SW 1271 (cell line): Measurements from ENCODE around the gene WWTR1.

ENCODE experiments used
- DNase-seq, 2 experiments: peaks; one replicate each; lab custom pipeline; 2025; lab: John Stamatoyannopoulos, UW

WWTR1 gene

DNA sequence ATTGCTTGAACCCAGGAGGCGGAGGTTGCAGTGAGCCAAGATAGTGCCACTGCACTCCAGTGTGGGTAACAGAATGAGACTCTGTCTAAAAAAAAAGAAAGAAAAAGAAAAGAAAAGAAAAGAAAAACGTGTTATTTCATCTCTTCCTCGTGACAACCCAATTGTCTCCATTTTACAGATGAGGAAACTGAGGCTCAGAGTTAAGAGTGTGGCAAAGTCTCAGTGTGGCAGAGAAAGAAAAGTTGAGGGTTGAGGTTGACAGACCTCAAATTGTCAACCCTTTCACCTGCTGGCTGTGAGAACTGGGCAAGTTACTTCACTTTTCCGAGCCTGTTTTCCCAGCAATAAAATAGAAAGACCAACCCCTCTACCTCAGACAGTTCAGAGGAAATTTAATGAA is 123.7 kb downstream of the WWTR1 start:
- no peak for DNase-seq

DNA sequence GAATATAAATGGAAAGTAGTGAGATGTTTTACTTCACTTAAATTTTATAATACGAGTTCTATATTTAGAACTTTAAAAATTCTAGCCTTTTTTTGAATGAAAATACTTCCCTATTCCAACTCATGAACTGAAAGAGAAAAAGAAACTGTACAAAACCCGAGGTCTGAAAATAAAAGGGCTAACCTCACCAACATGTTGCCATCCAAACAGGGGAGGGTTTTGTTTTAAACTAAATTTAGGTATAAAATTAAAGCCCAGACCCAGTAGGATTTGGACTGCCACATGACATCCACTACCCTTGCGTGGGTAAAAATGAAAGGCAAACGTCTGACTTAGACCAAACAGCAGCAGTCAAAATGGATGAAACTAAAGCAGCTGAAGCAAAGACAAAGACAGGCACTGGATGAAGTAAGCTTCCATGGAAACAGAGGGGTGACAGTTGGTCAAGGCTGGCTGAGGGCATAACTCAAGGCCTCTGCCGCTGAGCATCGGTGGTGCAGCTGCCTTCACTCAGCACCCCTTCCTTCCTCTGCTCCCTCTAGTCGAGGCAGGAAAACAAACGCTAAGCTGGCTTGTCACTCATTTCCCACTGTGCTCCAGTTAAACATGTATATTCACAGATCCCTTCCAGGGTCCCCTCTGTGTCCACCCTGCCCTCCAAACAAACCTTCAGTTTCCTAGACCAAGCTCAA is 125.2 kb downstream of the WWTR1 start:
- DNase-seq = no peak

DNA sequence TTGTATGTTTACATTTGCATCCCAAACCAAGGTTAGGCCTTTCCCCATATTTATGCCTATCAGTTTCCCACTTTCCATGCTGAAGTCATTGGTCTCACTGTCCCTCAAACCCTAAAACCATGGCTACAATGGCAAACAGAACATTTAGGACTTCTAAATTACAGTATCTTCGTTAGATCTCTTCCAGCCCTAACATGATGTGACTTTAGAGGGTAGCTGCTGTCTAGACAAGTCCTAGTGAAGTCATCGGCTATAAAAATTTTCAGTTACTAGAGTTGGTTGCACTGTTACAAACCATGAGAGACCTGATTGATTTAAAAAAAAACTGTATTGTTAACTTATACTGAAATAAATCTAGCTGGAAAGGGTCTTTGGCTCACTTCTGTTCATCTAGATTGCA is 128.7 kb downstream of the WWTR1 start:
- no peak for DNase-seq

DNA sequence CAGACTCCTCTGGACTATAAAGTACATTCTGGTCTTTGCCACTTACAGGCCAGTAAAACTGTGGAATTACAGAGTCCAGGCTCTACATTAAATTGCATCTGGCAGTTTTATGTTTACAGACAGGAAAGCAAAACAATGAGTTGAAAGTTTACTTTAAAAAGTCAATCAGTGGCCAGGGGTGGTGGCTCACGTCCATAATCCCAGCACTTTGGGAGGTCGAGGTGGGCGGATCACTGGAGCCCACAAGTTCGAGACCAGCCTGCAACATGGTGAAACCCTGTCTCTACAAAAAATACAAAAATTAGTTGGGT is 129.5 kb downstream of the WWTR1 start:
- no peak for DNase-seq

DNA sequence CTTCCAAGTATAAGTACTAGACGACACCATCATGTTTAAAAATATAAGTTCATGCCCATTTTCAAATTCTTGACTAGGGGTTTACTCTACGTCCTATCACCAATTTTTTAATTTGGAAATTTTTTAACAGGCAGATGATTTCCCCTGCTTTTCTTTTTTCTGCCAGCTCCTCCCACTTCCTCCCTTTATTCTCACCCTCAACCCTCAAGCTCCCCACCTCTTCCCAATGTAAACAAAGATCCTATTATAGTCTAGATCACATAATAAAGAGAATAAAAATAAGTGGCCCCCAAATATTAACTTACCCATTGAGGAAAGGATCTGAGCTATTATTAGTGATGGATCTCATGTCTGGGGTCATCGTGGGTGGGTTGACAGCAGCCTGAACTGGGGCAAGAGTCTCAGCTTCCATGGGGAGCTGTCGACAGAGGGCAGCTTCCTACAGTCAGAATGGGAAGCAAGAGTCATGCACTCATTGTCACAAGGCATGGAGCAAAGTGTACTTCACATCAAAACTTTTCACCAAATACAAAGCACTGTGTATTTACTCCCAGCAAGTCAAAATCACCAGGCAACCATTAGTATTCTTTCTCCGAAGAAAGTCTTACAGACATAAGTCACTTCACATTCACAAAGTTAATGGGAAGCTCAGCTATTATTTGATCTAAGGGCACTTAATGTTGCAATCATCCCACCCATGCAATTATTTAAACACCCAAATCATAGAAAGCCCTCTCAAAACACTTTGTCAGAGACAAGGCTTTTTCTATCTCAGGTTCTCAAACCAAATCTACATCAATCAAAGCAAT is 130.1 kb downstream of the WWTR1 start:
- no peak for DNase-seq

DNA sequence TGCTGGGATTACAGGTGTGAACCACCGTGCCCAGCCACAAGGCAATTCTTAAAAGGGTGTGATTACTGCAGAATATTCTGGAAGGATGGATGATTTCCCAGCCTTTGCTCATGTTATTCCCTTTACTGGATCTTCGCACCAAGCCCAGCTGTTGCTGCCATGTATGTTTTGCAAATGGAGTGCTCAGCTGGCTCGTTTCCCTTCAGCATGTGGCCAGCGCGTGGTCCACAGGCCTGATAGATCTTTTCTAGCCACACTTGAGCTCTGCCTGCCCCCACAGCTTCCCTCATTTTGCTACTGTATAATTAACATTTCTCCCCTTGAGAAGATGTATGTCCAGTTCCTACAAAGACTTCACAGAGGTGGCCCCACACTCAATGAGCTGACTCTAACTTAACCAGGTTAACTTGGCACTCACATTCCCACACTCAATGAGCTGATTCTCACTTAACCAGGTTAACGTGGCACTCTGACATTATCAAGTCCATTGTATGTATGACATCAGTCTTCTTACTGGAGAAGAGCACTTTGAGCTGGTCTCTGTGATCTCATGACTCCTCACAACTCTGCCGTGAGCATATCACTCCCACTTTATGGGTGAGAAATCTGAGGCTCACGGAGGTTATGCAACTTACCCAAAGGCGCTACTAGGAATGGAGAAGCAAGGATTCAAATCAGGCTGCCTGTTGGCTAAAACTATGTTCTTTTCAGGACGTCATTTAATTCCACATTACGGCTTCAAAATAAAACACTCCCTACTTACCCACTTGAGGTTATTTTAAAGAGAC is 134.1 kb downstream of the WWTR1 start:
- DNase-seq = no peak

DNA sequence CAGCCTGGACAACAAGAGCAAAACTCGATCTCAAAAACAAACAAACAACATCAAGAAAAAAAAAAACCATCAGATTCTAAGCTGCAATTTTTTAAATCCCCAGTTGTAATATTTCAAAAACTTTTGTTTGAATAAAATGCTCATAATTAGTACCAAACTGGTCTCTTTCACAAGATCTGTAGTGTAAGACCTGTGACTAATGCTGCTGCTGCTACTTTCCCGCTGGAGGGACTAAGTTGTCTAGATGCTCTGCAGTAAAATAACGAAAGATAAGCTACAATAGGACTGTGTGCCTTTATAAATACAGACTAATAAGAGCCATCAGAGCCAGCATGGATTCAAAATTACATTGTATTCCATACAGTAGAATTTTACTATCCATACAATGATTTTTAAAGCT is 137.9 kb downstream of the WWTR1 start:
- DNase-seq = no peak

DNA sequence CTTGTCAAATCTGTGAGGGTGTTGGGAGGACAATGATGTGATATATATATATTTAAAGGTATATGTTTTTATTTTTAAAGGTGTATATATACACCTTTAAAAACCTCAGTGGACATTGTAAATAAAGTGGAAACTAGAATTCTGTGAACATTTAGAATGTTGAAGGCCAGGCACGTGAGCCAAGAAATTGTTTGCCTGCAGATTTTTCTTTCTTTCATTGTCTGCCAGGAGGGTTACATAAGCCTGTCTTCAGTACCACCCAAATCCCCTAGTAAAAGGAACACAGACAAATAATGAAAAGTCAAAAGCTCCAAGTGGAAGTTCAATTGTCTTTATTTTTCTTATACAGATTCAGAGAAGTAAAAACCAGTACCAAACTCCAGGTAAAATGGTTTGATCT is 140.9 kb downstream of the WWTR1 start:
- no peak for DNase-seq

DNA sequence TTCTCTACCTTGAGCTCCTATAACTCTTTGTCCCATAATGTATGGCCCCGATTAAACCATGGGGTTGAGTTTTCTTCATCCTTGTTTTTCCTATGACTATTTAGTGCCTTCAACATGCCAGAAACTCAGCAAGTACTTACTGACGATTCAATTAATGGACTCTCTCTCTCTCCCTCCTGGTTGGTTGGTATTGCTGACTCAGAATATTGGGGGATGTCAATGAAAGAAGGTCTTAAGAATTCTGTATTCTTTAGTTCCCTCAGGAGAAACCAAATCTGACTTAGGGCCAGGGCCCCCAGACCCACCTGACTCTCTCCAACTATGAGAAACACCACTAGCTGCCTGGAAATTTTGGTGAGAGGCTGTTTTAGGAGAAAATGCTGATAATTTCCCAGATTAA is 142.6 kb downstream of the WWTR1 start:
- no peak for DNase-seq

DNA sequence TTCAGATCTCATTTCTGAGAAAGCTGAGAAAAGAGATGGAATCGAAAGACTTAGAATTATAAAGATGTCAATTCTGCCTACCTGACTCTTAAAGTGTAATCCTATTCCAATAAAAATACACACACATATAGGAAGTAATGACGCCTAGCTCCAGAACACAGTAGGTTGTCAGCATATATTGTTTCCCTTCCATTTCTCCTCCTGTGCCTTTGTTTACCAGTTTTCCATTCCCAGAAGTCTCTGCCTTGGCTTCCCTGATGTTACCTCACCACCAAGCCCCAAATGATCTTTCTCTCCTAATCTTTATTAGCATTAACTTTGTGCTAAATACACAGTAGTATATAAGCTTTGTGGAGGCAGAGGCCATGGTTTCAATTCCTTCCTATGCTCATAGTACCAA is 143.4 kb downstream of the WWTR1 start:
- no peak for DNase-seq

DNA sequence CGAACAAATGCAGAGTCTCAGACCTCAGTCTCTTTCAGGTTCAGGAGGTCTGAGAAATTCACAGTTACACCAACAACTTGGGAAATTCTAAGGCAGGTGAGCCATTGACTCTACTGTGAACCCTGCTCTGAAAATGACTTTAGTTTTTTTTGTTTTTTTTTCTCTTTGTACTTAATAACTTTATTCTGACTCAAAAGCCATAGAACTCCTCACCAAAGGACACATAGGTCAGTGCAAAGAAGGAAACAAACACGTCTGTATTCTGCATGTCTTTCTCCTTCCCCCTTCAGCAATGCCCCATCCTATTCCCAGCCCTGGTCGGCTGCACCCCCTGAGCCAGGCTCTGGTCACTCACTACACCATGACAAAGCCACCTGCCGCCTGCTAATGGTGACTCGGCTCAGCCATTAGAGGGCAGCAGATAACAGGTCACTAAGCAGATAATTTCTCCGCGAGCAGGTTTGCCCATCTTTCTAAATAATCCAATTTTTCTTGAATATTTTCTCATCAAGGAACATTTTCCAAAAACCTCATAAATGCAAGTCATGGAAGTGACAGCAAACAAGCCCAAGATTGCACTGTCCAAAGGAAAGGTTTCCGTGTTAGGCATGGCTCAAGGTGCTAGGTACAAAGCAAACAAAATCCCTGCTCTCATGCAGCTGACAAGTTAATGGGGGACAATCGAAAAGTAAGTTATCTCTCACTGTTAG is 145.6 kb downstream of the WWTR1 start:
- peak; percentile 26 to 66 for DNase-seq

DNA sequence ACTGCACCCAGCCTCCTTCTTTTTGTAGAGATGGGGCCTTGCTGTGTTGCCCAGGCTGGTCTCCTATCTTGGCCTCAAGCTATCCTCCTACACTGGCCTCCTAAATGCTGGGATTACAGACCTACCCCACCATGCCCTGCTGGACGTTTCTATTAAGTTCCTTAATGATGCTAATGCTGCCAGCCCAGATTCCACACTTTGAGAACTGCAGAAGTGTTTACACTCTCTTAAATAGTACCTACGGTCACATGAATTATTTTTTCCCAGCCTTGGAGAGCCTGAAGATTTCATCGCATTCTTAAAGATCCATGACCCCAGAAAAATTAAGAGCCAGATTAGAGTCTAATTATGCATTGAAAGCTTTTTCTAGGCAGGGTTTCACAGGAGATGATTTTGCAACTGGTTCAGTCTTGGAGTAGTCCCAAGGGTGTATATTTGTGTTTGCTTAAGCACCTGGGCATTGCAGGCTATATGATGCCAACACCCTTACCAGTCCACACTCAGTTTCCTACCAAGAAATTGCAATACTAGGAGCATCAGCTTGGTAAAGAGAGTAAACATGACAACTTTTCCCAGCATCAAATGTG is 146.7 kb downstream of the WWTR1 start:
- no peak for DNase-seq

DNA sequence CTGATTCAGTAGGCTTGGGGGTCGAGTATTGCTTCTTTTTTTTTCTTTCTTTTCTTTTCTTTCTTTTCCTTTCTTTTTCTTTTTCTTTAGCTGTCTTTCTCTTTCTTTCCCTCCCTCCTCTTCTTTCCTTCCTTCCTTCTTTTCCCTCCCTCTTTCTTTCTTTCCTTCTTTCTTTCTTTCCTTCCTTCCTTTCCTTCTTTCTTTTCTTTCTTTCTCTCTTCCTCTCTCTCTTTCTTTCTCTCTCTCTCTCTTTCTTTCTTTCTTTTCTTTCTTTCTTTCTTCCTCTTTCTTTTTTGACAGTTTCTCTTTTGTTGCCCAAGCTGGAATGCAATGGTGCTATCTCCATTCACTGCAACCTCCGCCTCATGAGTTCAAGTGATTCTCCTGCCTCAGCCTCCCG is 147.3 kb downstream of the WWTR1 start:
- no peak for DNase-seq

DNA sequence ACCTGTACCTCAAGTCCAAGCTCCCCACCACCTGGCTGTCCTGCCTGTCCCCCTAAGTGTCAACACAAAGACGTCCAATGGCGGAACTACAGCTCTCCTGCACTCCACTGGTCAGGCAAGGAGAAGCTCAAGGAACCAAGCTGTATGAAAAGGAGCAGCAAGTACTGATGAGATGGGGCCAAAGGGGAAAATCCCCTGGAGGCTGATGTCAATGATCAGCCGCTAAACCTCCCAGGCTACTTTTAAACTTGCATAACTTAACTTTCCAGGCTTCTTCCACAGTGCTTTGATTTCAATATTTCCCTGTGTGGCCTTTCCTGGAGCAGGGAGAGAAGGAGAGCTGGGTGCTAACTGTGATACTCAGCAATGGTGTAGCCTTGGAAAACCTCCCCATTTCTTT is 148.3 kb downstream of the WWTR1 start:
- DNase-seq = no peak

DNA sequence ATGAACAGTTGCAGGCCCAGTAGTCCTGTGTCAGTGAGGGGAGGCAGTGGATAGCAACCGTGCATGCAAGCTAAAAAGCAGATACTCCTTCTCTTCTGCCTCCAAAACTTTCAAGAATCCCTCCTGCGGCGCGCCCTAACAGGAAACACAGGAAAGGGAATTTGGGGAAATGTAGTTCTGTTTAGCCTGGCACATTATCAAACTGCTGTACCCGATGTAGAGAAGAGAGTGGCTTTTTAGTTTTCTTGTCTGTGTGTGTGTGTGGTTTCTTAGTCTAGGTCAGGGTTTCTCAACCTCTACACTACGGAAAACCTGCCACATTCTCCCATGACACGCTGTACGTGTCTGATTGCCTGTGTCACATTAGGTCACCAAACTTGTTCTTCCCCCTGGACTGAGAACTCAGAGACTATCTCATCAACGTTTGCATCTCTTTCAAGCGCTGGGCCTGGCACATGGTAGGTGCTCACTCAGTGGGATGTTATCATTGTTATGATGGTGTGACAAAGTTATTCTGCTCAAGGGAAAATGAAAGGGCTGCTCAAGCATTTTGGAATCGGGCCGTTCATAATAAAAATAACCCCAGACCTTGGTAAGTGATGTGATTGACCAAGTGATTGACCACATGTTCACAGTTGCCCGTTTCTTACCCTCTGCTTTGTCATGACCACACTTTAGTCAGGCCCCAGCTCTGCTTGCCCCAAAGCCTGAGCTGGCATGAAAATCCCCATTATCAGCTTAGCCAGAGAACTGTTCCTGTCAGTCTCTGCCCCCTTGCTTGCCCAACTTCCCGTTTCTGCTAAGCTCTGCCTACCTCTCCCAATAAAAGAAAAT is 150.1 kb downstream of the WWTR1 start:
- no peak for DNase-seq

DNA sequence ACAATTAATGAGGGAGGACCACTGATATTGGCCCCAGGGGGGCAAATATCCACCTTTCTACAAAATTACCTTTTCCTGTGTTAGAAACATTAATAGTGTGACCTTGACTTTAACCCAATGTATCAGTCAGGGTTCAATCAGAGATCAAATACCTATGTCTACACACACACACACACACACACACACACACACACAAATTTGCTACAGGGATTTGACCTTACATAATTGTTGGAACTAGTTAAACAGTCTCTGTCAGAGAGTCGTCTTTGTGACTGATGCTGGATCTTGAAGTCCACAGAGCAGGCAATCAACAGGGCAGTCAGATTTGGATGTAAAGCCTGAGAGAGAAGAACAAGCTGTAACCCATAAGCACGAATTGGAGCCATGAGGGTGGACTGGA is 150.9 kb downstream of the WWTR1 start:
- DNase-seq = no peak

DNA sequence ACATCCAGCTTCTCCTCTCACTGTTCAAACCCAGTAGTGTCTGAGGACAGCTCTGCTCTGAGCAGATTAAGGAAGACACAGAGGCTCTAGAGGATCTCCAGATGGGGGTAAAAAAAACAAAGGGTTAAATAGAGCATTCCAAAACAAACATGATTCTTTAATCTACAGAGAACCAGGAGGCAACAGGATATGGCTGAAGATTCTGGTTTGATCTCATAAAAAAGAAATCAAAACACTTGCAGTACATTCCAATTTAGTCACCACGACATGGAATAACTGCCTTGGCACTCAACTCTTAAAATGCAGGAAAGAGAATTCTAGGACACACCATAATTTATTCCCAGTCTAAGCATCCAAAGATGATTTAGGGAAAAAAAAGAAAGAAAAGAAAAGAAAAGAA is 151.3 kb downstream of the WWTR1 start:
- no peak for DNase-seq

DNA sequence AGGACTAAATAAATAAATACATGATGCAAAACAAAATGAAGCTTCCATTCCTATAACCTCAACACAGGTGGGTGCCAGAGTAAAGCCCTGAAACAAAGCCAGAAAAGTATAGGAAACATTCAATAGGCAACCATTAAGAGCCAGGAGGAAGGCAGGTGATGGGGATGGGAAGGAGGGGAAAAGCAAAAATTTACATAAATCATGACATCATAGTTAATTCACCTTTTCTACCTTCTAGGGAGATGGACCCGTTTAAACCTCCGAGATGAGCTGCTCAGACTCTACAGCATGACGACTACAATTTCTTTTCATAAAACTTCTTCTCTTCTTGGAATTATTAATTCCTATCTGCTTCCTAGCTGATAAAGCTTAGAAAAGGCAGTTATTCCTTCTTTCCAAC is 155.4 kb downstream of the WWTR1 start:
- DNase-seq = no peak

DNA sequence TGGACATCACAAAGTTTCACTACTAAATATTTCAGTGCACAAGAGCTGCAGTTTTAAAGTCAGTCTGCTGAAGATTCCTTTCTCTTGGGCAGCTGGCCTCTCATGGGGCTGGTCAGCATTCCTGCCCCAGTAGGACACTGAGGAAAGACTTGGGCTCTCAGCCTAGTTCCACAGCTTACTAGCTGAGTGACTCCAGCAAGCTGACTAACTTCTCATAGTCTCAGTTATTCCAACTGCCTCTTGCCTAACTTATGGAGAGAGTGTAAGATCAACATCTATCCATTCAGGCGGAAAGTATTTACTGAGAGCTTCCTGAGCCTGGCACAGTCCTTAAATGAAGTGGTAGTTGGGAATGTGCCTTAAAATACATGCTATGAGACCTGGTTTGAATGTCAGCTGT is 156.3 kb downstream of the WWTR1 start:
- DNase-seq = no peak

DNA sequence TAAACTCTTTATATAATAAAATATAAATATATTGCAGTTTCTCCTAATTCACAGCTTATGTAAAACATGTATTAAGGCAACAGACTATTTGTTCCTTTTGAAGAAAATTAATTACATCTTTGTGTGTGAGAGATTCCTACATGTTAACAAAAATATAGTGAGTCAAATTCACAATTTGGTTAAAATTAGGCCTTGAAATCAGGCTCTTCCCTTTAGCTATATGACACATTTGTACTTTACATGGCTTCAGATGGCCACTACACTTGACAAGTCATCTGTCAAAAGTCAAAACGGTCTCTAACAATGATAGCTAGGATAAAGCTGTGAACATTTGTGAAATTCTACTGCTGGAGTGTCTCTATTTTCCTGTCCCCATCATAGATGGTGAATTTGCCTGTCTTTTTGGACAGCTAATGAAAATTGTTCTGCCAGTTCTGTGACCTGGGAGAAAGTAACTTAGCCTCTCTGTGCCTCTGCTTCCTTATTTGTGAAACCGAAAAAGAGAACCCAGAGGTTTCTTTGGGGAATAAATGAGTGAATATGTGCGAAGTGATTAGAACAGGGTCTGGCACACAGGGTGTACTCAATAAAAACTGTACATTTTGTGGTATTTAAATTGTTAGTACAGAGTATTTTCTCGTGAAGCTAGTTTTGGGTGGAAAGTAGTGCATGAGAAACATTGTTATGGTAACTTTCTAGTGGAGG is 159.7 kb downstream of the WWTR1 start:
- no peak for DNase-seq

DNA sequence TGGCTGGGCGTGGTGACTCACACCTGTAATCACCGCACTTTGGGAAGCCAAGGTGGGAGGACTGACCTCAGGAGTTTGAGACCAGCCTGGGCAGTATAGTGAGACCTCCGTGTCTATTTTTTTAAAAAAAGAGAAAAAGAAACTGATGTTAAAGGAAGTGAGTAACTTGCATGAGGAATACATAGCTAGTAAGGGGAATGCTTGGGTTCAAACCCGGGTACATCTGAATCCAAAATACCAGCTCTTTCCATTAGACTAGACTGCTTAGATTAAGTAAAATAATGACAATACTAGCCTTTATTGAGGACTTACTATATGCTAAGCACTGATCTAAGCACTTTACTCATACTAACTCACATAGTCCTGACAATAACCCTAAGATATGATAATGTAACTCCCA is 160.9 kb downstream of the WWTR1 start:
- DNase-seq = no peak
